Cardiac fibroblast (primary cell): ENCODE data around the gene HMGXB3.

Source experiments
- DNase-seq, 2 donors: peaks; one replicate each; pipeline versions ENCODE4 v3.0.0 to v3.0.0-alpha.2; 2010; ENCODE audit warnings: low read depth in 2 of 2
- H3K4me3 ChIP-seq, 2 donors: replicated peaks in 1 of 2; 1 replicate in 1 of 2; 2 replicates in 1 of 2; pipeline ENCODE4 v1.5.1; 2011; ENCODE audit warnings: low read depth in 2 of 2, low read length in 2 of 2, mild to moderate bottlenecking in 2 of 2, moderate library complexity in 1 of 2
- CTCF ChIP-seq: IDR thresholded peaks from one replicate; pipeline ENCODE4 v1.5.1; 2011; ENCODE audit warnings: low read depth, mild to moderate bottlenecking, low read length, inconsistent platforms

HMGXB3 gene

DNA sequence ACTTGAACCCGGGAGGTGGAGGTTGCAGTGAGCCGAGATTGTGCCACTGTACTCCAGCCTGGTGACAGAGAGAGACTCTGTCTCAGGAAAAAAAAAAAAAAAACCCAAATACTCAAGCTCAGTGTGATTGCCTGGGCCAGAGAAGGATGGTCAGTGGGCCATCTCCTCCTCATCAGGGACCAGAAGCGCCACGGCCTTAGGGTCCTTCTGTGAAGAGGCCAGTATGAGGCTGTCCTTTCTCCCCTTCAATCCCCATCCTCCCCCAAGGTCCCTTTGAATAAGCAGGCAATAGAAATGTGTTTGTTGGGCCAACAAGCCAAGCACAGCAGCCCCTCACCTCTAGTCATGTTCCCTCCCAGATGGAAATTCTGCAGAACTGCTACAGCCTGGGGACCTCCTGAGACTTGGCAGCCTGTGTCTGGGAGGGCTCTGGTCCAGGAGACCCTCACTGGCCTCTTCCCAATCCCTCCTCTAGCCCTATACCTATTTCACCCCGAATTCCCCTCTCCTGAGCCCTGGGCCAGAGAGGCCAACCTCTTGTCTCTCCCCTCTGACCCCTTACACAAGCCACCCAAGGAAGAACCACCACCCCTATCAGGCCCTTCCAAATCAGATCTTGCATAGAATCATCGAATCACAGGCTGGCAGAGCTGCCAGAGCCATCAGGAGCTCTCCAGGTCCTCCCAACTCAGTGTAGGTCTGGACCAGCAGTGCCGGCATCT, 84.8 kb downstream of the HMGXB3 start:
- no peak overlapping the region for H3K4me3 ChIP-seq
- no peak for TF ChIP-seq CTCF
- DNase-seq, result no peak

- DNase-seq, result no peak
- H3K4me3 ChIP-seq, result no peak within 1 kb of the TSS
- TF ChIP-seq CTCF, result no peak
Observed at GRCh38 chr5:150085950-150086715, 85.6 kb downstream of the HMGXB3 start, which contains the start of gene CSF1R. TSS of gene CSF1R (minus strand) at chr5:150086554. CDS start at chr5:150086427, 127 bp downstream.

DNA sequence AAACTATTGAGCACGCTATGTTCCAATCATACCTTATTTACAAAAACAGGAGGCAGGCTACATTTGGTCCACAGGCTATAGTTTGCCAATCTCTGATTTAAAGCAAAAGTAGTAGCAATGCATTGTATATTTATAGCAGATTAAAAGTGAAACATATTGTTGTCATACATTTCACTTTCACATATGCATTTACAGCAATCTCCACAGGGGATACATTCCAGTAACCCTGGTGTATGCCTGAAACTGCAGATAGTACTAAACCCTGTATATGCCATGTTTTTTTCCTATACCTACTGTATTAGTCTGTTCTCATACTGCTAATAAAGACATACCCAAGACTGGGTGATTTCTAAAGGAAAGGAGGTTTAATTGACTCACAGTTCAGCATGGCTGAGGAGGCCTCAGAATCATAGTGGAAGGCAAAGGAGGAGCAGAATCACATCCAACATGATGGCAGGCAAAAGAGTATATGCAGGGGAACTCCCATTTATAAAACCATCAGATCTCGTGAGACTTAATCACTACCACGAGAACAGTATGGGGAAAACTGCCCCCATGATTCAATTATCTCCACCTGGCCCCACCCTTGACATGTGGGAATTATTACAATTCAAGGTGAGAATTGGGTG, 91.7 kb downstream of the HMGXB3 start:
- TF ChIP-seq CTCF, result no peak

GRCh38 chr5:150097152-150097551, 96.6 kb downstream of the HMGXB3 start:
- TF ChIP-seq CTCF, result no peak
- DNase-seq, result no peak
- H3K4me3 ChIP-seq, result no peak overlapping the region

More for the DNA sequence above, 91.7 kb downstream of the HMGXB3 start:
- DNase-seq, result no peak
- H3K4me3 ChIP-seq, result no peak overlapping the region

GRCh38 chr5:150101023-150101422, 100.5 kb downstream of the HMGXB3 start:
- H3K4me3 ChIP-seq, result no peak overlapping the region
- TF ChIP-seq CTCF, result no peak
- DNase-seq, result no peak
